Activated naive CD8-positive, alpha-beta T cell treated with anti-CD3 and anti-CD28 coated beads, Interleukin-2, amount 50 U/mL, for 16 hours (primary cell): ENCODE results near the gene ILDR1.
"Not testable (repeated sequence)": the region's sequence is repeated elsewhere in the genome, so short reads cannot be mapped to it uniquely, and the experiment has no call there.

ENCODE experiments used
- DNase-seq: peaks from one replicate; pipeline ENCODE4 v3.0.0-alpha.2; 2020; ENCODE audit warnings: low read depth, low spot score

Gene ILDR1

DNA sequence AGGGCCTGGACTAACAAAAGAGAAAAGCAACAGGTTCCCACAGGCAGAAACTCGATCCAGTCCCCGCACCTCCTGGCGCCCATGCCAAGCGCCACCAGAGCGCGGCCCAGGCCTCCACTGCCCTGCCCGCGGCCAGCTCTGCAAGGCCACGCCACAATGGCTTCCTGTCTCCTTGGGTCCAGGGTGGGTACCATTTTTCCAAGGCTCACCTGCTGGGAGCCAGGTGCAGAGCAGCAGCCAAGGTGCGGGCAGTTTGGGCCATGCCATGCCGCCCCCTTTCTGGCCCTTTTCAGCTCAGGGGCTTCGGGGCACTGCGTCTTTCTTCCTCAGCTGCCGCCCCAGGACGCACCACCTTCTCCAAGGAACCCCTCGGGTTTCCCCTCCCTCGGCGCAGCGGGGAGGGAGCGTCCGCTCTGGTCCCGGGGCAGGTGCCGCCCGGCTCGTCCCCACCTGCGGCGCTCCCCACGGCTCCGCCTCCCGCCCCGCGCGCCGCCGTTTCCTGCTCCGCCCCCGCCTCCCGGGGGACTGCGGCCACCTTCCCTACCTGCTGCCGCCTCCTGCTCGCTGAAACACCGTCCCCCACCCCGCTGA is at the start of gene ILDR1:
ILDR1 (minus strand) TSS at position 437 of the 591 bp plus-strand sequence; CDS start at position 267, 170 bp downstream.
- no peak for DNase-seq

DNA sequence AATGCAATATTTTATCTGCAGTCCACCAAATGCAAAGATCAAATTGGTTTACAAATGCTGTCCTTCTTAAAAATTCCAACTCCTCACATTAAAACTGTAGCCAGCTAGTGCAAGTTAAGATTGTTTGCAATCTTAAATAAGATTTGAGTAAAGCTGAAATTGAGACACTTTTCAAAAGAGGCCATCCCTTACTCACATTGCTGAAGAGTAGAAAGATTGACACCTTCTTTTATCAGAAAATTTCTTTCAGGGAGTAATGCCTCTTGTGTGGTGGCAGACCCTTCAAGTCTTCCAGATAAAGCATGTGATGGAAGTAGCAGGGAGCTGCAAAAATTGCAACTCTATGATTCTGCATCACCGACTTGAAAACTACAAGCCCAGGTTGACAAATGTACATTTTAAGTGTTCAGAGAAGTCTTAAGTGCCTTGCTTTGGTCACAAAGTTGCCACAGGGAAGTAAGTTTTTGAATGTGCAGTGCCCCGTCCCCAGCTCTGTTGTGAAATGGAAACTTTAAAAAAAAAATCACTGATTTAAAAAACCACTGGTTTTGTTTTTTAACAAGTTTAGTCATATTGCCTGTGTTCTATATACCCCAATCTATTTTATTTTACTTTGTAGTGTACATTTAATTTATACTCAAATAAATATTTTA is 45.7 kb upstream of the ILDR1 start:
- DNase-seq, result no peak

DNA sequence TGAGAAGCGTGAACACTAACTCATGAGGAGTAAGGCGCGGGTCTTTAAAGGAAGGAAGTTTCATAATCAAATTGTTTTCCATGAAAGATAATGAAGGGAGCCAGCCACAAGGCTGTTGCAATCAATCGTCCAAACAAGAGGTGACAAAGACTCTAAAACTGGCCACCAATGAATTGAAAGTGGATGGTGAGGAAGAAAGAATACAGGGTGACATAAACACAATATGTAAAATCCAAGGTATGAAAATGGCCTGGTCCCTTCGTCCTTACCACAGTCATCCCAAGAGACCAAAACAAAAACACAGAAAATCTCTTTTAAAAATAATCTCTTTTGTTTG is 45.1 kb upstream of the ILDR1 start:
- no peak for DNase-seq

DNA sequence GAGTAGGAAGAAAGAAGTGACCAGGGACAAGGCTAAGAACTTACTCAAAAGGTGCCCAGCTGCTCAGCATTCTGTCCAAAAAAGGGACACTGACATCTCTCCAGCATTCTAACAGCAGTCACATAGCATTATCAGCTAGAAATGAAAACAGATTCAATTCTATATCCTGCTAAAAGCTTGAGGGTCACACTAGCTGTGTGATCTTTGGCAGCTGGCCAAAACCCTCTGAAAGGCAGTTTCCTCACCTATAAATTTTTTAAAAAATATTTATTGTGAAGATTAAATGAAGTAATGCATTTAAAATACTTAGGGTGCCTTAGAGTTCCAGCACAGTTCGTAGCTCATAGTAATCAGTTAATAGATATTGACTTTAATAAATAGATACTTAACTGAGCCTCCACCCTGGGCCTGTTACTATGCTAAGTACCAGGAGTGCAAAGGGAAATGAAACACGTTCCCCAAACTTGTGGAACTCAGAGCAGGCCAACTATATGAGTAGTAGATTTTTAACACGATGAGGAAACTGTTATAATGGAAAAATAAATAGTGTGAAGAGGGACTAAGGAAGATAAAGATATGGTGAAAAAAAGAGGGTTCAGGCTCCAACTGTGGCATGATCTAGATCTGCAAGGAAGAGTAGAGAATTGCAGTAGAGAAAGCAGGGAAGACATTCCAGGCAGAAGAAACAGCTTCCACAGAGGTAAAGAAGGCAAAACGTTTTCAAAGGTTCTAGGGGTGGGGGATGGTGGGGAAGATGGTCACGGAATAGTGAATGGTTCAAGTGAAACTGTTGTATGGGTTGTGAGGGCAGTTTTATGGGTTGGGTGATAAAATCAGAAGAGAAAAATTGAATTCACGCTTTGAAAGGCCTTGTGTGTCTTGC is 44.5 kb upstream of the ILDR1 start:
- no peak for DNase-seq

- DNase-seq, result no peak
Measured at GRCh38 chr3:122064326-122064725, 42.3 kb upstream of the ILDR1 start.

- no peak for DNase-seq
Measured at GRCh38 chr3:122063908-122064307, 41.9 kb upstream of the ILDR1 start.

DNA sequence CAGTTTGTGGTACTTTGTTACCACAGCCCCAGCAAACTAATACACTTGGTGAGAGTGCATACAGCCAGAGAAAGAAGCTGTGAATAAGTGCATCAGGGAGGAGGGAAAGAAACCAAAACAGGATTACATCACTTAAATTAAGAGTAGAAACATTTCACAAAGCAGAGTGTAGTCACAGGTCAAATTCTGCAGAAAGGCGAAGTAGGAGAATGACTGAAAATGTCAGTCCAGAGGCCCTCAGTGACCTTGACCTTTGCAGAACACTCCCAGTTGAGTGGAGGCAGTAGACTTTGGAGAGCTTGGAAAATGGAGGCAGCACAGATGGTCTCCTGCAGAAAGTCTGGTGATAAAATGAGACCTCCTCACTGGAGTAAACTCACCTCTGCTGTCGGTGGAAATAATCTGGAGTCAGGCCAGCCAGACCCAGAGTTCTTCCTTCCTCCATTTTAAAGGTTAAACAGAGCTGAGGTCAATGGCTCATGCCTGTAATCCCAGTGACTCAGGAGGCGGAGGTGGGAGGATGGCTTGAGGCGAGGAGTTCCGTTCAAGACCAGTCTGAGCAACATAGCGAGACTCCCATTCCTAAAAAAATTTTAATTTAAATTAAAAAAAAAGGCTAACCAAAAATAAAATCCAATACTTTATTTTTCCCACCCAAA is 38.1 kb upstream of the ILDR1 start:
- no peak for DNase-seq

DNA sequence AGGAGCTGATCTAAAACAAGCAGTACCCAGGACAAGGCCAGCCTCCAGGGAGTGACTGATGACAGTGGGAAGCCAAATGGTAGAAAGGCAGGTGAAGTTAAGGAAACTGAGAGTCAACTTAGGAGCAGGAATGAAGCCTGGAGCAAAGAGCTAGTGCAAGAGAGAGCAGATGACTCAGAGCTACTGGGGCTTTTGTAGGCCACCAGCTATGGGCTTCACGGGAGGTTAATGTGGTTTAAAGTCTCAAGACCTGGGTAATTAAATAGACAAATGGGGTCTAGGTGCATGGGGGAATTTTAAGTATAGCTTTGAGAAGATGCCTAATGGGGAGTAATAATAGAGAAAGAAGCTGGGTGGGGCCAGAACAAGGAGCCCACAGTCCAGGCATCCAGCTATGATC is 36.2 kb upstream of the ILDR1 start:
- DNase-seq, result no peak

- DNase-seq, result no peak
Measured at GRCh38 chr3:122057671-122058070, 35.6 kb upstream of the ILDR1 start.

GRCh38 chr3:122055215-122055614 is 33.2 kb upstream of the ILDR1 start, which contains the start of gene CD86:
Gene CD86, plus strand, starts transcription at chr3:122055362. Its CDS starts 128 bp downstream, at chr3:122055490.
- no peak for DNase-seq

GRCh38 chr3:122052968-122053367 is 30.9 kb upstream of the ILDR1 start:
- DNase-seq, result no peak

GRCh38 chr3:122047773-122048172 is 25.7 kb upstream of the ILDR1 start:
- not testable (repeated sequence) for DNase-seq

GRCh38 chr3:122047296-122047695 is 25.2 kb upstream of the ILDR1 start:
- DNase-seq, result not testable (repeated sequence)

- no peak for DNase-seq
Measured at GRCh38 chr3:122033023-122033422, 11.0 kb upstream of the ILDR1 start.

DNA sequence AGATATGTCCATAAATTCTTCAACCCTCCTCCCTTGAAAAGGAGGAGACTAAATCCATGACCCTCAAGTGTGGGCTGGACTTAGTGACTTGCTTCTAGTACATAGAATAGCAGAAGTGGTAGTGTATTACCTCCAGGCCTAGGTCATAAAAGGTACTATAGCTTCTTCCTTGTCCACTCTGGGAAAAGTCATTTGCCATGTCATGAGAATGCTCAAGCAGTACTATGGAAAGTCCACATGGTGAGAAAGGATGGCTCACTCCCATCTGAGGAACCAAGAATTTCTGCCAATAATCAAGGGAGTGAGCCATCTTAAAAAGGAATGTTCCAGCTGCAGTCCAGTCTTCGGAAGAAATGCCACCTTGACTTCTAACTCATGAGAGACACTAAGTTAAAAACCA is 10.5 kb upstream of the ILDR1 start:
- DNase-seq, result no peak

GRCh38 chr3:122031123-122031468 is 9.0 kb upstream of the ILDR1 start:
- DNase-seq, result no peak

DNA sequence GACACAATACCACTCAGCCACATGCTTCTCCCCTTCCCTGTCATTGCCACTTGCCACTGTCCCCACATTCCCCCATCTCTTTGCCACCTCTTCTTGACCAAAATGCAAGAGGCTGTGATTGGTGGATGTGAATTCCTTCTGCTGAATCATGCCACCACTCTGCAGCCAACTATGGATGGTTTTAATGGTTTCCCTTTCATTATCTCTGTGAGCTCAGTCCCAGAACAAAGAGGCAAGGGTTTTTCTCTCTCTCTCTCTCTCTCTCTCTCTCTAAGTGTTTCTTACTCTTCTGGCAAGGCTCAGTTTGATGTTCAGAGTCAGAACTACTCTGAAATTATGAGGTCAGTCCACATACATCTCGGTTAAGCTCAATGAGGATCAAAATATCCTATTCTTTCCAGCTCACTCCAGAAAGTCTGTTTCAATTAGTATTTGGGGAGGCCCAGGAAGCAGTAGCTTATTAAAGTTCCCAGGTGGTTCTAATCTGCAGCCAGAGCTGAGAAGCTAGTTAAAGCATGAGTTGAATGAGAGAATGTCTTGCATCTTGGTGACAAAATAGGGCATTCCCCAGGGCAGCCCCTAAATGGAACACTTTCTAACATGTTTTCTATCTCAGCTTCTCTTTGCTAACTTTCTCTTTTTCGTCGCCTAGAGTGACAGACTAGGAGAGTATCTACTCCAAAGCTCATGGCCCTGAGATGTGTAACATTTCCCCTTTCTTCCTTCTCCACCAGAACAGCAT is 8.5 kb upstream of the ILDR1 start:
- DNase-seq, result no peak

DNA sequence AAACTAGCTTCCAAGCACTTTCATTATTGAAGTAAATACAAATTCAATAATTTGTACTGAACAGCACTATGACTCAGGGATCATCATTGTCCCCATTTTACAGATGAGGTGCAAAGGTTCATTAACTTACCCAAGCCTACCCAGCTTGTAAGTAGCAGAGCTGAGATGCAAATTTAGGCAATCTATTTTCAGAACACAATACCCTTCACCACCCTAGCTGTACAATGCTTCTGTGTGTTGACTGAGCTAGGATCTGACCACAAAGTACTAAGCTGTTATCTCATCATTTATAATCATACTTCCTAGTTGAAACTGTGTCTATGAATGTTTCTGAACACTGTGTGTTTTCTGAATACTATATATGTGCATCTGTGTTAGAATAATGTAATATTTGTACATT is 3.2 kb upstream of the ILDR1 start:
- no peak for DNase-seq

DNA sequence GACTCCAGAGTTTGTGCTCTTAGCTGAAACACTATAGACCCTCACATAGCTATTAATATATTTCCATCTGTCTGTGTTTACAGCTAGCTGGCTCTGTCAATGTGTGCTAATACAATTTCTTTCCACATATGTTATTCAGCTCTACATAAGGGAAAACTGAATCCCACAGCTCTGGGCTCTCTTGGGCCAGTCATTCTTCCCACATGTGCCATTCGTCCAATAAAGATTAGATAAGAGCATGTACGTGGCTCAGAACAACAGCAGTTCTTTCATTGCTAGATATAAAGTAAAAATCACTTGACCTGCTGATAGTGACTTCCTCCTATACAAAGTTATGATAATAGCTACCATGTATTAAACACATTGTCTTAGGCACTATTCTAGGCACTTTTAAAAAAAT is 2.8 kb upstream of the ILDR1 start:
- no peak for DNase-seq

DNA sequence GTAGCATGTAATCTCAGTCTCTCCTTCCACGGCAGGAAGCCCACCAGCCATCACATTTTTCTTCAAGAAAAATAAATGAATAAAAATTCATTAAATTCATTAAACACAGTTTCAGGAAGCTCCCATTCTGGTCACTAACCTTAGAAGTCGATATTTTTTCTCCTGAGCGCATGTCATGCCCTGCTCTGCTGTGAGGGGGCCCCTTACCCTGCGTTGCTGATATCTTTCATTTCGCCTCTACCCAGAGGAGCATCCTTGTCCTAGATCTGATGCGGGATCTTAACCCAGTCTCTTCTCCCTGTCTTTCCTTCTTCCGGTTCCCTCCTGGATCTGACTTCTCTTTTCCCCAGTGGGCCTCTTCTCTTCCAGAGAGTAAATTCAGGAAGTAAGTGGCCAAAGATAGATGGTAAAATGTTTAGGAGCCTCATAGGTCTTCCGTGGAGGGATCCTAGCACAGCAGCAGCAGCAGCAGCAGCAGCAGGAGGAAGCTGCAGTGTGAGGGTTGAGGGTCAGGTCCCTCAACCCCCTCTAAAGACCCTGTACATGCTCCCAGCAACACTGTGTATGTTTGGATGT is 1.4 kb upstream of the ILDR1 start:
- no peak for DNase-seq

DNA sequence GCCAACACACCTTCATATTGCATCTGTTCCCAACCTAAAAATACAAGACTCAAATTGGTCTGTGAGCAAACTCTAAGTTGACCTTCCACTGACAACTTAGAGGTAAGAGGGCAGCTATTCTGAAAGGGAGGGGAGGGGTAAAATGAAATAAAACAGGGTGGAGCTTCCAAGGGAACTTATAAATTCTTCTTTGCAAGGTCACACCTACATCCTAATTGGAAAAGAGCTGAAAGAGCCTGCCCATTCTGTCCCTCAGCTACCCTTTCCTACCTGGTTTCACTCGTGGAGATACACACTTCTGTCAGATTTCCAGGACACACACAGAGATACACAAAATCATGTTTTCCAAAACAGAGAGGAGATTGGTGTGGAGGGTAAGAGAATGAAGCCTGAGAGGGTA is 1.0 kb downstream of the ILDR1 start:
- no peak for DNase-seq
